Esophagus muscularis mucosa (tissue), 4 donors: ENCODE measurements around the gene MRPS27.
A peak's percentile ranks its signal among the peaks of the same experiment; 100 is the strongest.

Experiments
- EP300 ChIP-seq: sonication (generic); formaldehyde crosslinking; IDR thresholded peaks from one replicate; pipeline ENCODE4 v1.6.1; 2017; ENCODE audit warnings: antibody characterized with exemption
- POLR2A ChIP-seq: fragments of 450-650 bp; IDR thresholded peaks from one replicate; pipeline ENCODE4 v1.6.1; 2017; ENCODE audit warnings: antibody characterized with exemption, moderate library complexity, mild to moderate bottlenecking, low read depth
- POLR2AphosphoS5 ChIP-seq, 2 donors: sonication (generic); formaldehyde crosslinking; IDR thresholded peaks; one replicate each; pipeline ENCODE4 v1.6.1; 2017; ENCODE audit warnings: antibody characterized with exemption in 2 of 2
- TF ChIP-seq, protein P1 (sequence below), 3 experiments: fragments of 200-600 bp in 2 of 3; fragments of 450-650 bp in 1 of 3; sonication (generic) in 2 of 3; IDR thresholded peaks; one replicate each; pipeline ENCODE4 v1.5.1; 2017 to 2019; ENCODE audit warnings: antibody characterized with exemption in 3 of 3, mild to moderate bottlenecking in 2 of 3, moderate library complexity in 1 of 3

GRCh38 chr5:72280581-72281069 is 39.4 kb downstream of the MRPS27 start:
- TF ChIP-seq, protein P1, sequence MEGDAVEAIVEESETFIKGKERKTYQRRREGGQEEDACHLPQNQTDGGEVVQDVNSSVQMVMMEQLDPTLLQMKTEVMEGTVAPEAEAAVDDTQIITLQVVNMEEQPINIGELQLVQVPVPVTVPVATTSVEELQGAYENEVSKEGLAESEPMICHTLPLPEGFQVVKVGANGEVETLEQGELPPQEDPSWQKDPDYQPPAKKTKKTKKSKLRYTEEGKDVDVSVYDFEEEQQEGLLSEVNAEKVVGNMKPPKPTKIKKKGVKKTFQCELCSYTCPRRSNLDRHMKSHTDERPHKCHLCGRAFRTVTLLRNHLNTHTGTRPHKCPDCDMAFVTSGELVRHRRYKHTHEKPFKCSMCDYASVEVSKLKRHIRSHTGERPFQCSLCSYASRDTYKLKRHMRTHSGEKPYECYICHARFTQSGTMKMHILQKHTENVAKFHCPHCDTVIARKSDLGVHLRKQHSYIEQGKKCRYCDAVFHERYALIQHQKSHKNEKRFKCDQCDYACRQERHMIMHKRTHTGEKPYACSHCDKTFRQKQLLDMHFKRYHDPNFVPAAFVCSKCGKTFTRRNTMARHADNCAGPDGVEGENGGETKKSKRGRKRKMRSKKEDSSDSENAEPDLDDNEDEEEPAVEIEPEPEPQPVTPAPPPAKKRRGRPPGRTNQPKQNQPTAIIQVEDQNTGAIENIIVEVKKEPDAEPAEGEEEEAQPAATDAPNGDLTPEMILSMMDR (IDR thresholded peaks at IDR 0.05), result peak; percentile 45 to 64 (median 46)
- TF ChIP-seq POLR2A (no peak), POLR2AphosphoS5 (IDR thresholded peaks at IDR 0.05) (peak in 1 of 2 donors; percentile 6), EP300 (no peak)
